IMR-90 (cell line): ENCODE data around the gene CCR5AS.

Experiments
- ATAC-seq: fragments of 200-7000 bp; cut with Tn5 transposase; 2 replicates; pipeline ENCODE4 v1.9.1; 2020; ENCODE audit warnings: low read depth, mild to moderate bottlenecking, moderate library complexity
- BruUV-seq: library from RNA; stranded (reverse); fragments of 400-500 nt; replicated peaks from 2 replicates; lab custom pipeline; 2021; lab: Mats Ljungman, UMichigan
- CTCF ChIA-PET: fragments of 300-600 bp; formaldehyde crosslinking; extraction: SDS; loops from one replicate; lab custom pipeline; 2021; ENCODE audit warnings: antibody characterized with exemption; lab: Yijun Ruan, JAX
- POLR2A ChIA-PET: fragments of 300-600 bp; sonication (Branson Sonifier 250); formaldehyde crosslinking; loops from one replicate; lab custom pipeline; 2022; ENCODE audit warnings: antibody characterized with exemption; ENCODE audit not compliant: unreplicated experiment; lab: Charles Lee
- DNase-seq: peaks from one replicate; pipeline ENCODE4 v3.0.0; 2013
- H2AFZ ChIP-seq: replicated peaks from 2 replicates; pipeline ENCODE3; 2013; ENCODE audit warnings: low read length, mild to moderate bottlenecking; ENCODE audit not compliant: poor library complexity
- H2AK5ac ChIP-seq: 2 replicates; pipeline ENCODE4 v1.6.1; 2013; ENCODE audit warnings: low read depth, low read length, inconsistent platforms
- H2AK9ac ChIP-seq: replicated peaks from 2 replicates; pipeline ENCODE3; 2013; ENCODE audit warnings: mild to moderate bottlenecking, low read depth, low read length, moderate library complexity; ENCODE audit not compliant: poor library complexity
- H2BK120ac ChIP-seq: 2 replicates; pipeline ENCODE4 v1.6.1; 2013; ENCODE audit warnings: low read depth, low read length, inconsistent platforms
- H2BK15ac ChIP-seq: 3 replicates; pipeline ENCODE4 v1.6.1; 2013; ENCODE audit warnings: low read depth, low read length, inconsistent platforms
- H2BK20ac ChIP-seq: 2 replicates; pipeline ENCODE4 v1.6.1; 2013; ENCODE audit warnings: low read depth, mild to moderate bottlenecking, inconsistent platforms, low read length, moderate library complexity
- H2BK5ac ChIP-seq: 2 replicates; pipeline ENCODE4 v1.6.1; 2013; ENCODE audit warnings: mild to moderate bottlenecking, low read depth, low read length, inconsistent platforms; ENCODE audit not compliant: poor library complexity, severe bottlenecking
- H3K14ac ChIP-seq: replicated peaks from 2 replicates; pipeline ENCODE4 v1.6.1; 2013; ENCODE audit warnings: low read depth, low read length, inconsistent platforms
- H3K18ac ChIP-seq: 2 replicates; pipeline ENCODE4 v1.6.1; 2013; ENCODE audit warnings: low read depth, low read length, control low read depth
- H3K23ac ChIP-seq: 2 replicates; pipeline ENCODE4 v1.6.1; 2013; ENCODE audit warnings: low read depth, low read length, inconsistent platforms
- H3K27ac ChIP-seq: 2 replicates; pipeline ENCODE4 v1.5.1; 2013; ENCODE audit warnings: mild to moderate bottlenecking, control low read depth, low read length; ENCODE audit not compliant: insufficient read depth
- H3K27me3 ChIP-seq: 2 replicates; pipeline ENCODE4 v1.6.1; 2013; ENCODE audit warnings: low read length; ENCODE audit not compliant: control insufficient read depth, insufficient read depth
- H3K36me3 ChIP-seq: 2 replicates; pipeline ENCODE4 v1.6.1; 2013; ENCODE audit warnings: low read length, mixed read lengths; ENCODE audit not compliant: control insufficient read depth, insufficient read depth
- H3K4ac ChIP-seq: 2 replicates; pipeline ENCODE4 v1.6.1; 2013; ENCODE audit warnings: low read depth, low read length, inconsistent platforms
- H3K4me1 ChIP-seq: 2 replicates; pipeline ENCODE4 v1.6.1; 2013; ENCODE audit warnings: low read length, mixed read lengths; ENCODE audit not compliant: control insufficient read depth, insufficient read depth
- H3K4me2 ChIP-seq: 2 replicates; pipeline ENCODE4 v1.6.1; 2013; ENCODE audit warnings: low read depth, mild to moderate bottlenecking, control low read depth, low read length, moderate library complexity
- H3K4me3 ChIP-seq: 2 replicates; pipeline ENCODE4 v1.5.1; 2013; ENCODE audit warnings: low read depth, mild to moderate bottlenecking, control low read depth, low read length, moderate library complexity; ENCODE audit not compliant: insufficient read depth
- H3K56ac ChIP-seq: 2 replicates; pipeline ENCODE4 v1.6.1; 2013; ENCODE audit warnings: low read length, inconsistent platforms; ENCODE audit not compliant: insufficient read depth; ENCODE audit errors: extremely low read depth
- H3K79me1 ChIP-seq, 2 experiments: 2 replicates each; pipeline ENCODE4 v1.6.1; 2013; ENCODE audit warnings: low read length in 2 of 2, inconsistent platforms in 1 of 2, low read depth in 1 of 2
- H3K9ac ChIP-seq: 2 replicates; pipeline ENCODE4 v1.6.1; 2013; ENCODE audit warnings: low read depth, low read length, control low read depth
- H3K9me1 ChIP-seq: 2 replicates; pipeline ENCODE4 v1.6.1; 2013; ENCODE audit warnings: low read length, inconsistent platforms; ENCODE audit not compliant: insufficient read depth
- H3K9me3 ChIP-seq: 2 replicates; pipeline ENCODE4 v1.6.1; 2013; ENCODE audit warnings: low read length; ENCODE audit not compliant: control insufficient read depth, insufficient read depth
- H4K20me1 ChIP-seq: 2 replicates; pipeline ENCODE4 v1.6.1; 2013; ENCODE audit warnings: low read length, inconsistent platforms; ENCODE audit not compliant: insufficient read depth
- H4K5ac ChIP-seq: 2 replicates; pipeline ENCODE4 v1.6.1; 2013; ENCODE audit warnings: mild to moderate bottlenecking, low read depth, low read length, control low read depth
- H4K8ac ChIP-seq, 2 experiments: 2 replicates each; pipeline ENCODE4 v1.6.1; 2013; ENCODE audit warnings: low read depth in 2 of 2, low read length in 2 of 2, control low read depth in 1 of 2, inconsistent platforms in 1 of 2
- H4K91ac ChIP-seq: 2 replicates; pipeline ENCODE4 v1.6.1; 2013; ENCODE audit warnings: low read depth, low read length, inconsistent platforms; ENCODE audit not compliant: insufficient read depth
- ELK1 ChIP-seq: fragments of 150-350 bp; IDR thresholded peaks from 2 replicates; pipeline ENCODE4 v1.6.1; 2016; ENCODE audit warnings: low read depth, mild to moderate bottlenecking, low read length, moderate library complexity, borderline replicate concordance
- FOS ChIP-seq: fragments of 150-350 bp; IDR thresholded peaks from 2 replicates; pipeline ENCODE4 v1.6.1; 2016; ENCODE audit warnings: low read depth, low read length
- MAZ ChIP-seq: IDR thresholded peaks from 2 replicates; pipeline ENCODE4 v1.6.1; 2012; ENCODE audit warnings: low read depth, mild to moderate bottlenecking, low read length, improper control_type of control experiment, moderate library complexity, borderline replicate concordance
- NFE2L2 ChIP-seq: fragments of 150-350 bp; IDR thresholded peaks from 2 replicates; pipeline ENCODE4 v1.6.1; 2016; ENCODE audit warnings: low read depth, mild to moderate bottlenecking, low read length
- POLR2A ChIP-seq: IDR thresholded peaks from 2 replicates; pipeline ENCODE4 v1.6.1; 2012; ENCODE audit warnings: mild to moderate bottlenecking, low read depth, low read length
- RFX5 ChIP-seq: IDR thresholded peaks from 2 replicates; pipeline ENCODE4 v1.8.0; 2012; ENCODE audit warnings: low read depth, mild to moderate bottlenecking, low read length, moderate library complexity
- SMC3 ChIP-seq: fragments of 150-350 bp; IDR thresholded peaks from 2 replicates; pipeline ENCODE4 v1.6.1; 2016; ENCODE audit warnings: low read depth, mild to moderate bottlenecking, antibody characterized with exemption, low read length, moderate library complexity
- WGBS, 2 experiments: methylation state at CpG; one replicate each; pipeline versions ENCODE4 v1.1.5 to v1.1.7; 2013; ENCODE audit warnings: missing lambda C conversion rate in 2 of 2; ENCODE audit not compliant: insufficient read length in 1 of 2; ENCODE audit errors: extremely low coverage in 2 of 2; 5-methylcytosine and 5-hydroxymethylcytosine counted together
- dilution Hi-C: fragments of 300-500 bp; cut with HindIII; formaldehyde crosslinking; loops from one replicate; pipeline ENCODE4 v1.14.3; 2018; ENCODE audit warnings: low sequenced_read_pairs; ENCODE audit not compliant: unreplicated experiment
- in situ Hi-C: fragments of 300-500 bp; cut with MboI; formaldehyde crosslinking; loops from 3 replicates; pipeline ENCODE4 v1.14.3; 2019; ENCODE audit warnings: low sequenced_read_pairs, inconsistent platforms, mixed read lengths
- intact Hi-C: fragments of 100-400 bp; cut with micrococcal nuclease; formaldehyde crosslinking; loops from 2 replicates; pipeline ENCODE4 v1.10.0; 2022
- TF ChIP-seq, protein P1 (sequence below): conservative IDR thresholded peaks from 2 replicates; pipeline ENCODE4 v1.5.1; 2012; ENCODE audit warnings: mild to moderate bottlenecking, low read depth, low read length, improper control_type of control experiment

Gene CCR5AS

GRCh38 chr3:46413951-46414350, 7.1 kb upstream of the CCR5AS start:
- no peak overlapping the region for H3K4me2 ChIP-seq
- H4K8ac ChIP-seq = no peak overlapping the region
- no peak overlapping the region for H3K23ac ChIP-seq
- no peak overlapping the region for H3K9ac ChIP-seq
- TF ChIP-seq, protein P1, sequence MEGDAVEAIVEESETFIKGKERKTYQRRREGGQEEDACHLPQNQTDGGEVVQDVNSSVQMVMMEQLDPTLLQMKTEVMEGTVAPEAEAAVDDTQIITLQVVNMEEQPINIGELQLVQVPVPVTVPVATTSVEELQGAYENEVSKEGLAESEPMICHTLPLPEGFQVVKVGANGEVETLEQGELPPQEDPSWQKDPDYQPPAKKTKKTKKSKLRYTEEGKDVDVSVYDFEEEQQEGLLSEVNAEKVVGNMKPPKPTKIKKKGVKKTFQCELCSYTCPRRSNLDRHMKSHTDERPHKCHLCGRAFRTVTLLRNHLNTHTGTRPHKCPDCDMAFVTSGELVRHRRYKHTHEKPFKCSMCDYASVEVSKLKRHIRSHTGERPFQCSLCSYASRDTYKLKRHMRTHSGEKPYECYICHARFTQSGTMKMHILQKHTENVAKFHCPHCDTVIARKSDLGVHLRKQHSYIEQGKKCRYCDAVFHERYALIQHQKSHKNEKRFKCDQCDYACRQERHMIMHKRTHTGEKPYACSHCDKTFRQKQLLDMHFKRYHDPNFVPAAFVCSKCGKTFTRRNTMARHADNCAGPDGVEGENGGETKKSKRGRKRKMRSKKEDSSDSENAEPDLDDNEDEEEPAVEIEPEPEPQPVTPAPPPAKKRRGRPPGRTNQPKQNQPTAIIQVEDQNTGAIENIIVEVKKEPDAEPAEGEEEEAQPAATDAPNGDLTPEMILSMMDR = no peak
- TF ChIP-seq SMC3 (no peak), POLR2A (no peak), MAZ (no peak), NFE2L2 (no peak), ELK1 (no peak), FOS (no peak), RFX5 (no peak)
- H3K79me1 ChIP-seq = no peaks in the 10 kb centered on the region
- H3K36me3 ChIP-seq = no peaks in the 10 kb centered on the region
- no peak overlapping the region for H3K14ac ChIP-seq
- ChIA-PET CTCF (no interaction called here), POLR2A (no interaction called here)
- in situ Hi-C loops = no loop called here
- no peaks in the 10 kb centered on the region for H3K9me3 ChIP-seq
- H3K4me1 ChIP-seq = peaks cover 2% of the 10 kb centered on the region
- intact Hi-C loops = no loop called here
- BruUV-seq = no TSS peak
- H3K4me3 ChIP-seq = no peak overlapping the region
- H4K20me1 ChIP-seq = no peaks in the 10 kb centered on the region
- peaks cover 4% of the 10 kb centered on the region; the same call in 1 of the 2 replicates for H3K27me3 ChIP-seq
- H2AK9ac ChIP-seq = no peak overlapping the region
- no peak overlapping the region for H3K56ac ChIP-seq
- H2AK5ac ChIP-seq = no peak overlapping the region
- H2BK15ac ChIP-seq = no peak overlapping the region
- H2BK120ac ChIP-seq = no peak overlapping the region
- WGBS, 2 experiments = 100% methylated on average over 1 of the region's 5 CpGs; no CpG with 5 or more reads in 1 of the 2 experiments
- no peak overlapping the region for H3K18ac ChIP-seq
- no peaks in the 10 kb centered on the region for H3K9me1 ChIP-seq
- H4K91ac ChIP-seq = no peak overlapping the region
- no peak overlapping the region for H4K5ac ChIP-seq
- no peak overlapping the region for H2AFZ ChIP-seq
- ATAC-seq = no peak
- no peak overlapping the region for H2BK20ac ChIP-seq
- dilution Hi-C loops = no loop called here
- H3K4ac ChIP-seq = no peak overlapping the region
- DNase-seq = no peak
- no peak overlapping the region for H2BK5ac ChIP-seq
- H3K27ac ChIP-seq = no peak overlapping the region
